Ishikawa (cell line): ENCODE data around the gene TMEM178B.

ENCODE experiments used
- CEBPB ChIP-seq: IDR thresholded peaks from 2 replicates; pipeline ENCODE4 v1.6.1; 2012
- CREB1 ChIP-seq: IDR thresholded peaks from 2 replicates; pipeline ENCODE4 v1.6.1; 2012; ENCODE audit warnings: low read depth
- EGR1 ChIP-seq: IDR thresholded peaks from 2 replicates; pipeline ENCODE4 v1.6.1; 2012
- EP300 ChIP-seq: IDR thresholded peaks from 2 replicates; pipeline ENCODE4 v1.6.1; 2012; ENCODE audit warnings: borderline replicate concordance
- FOXM1 ChIP-seq: IDR thresholded peaks from 2 replicates; pipeline ENCODE4 v1.6.1; 2012; ENCODE audit warnings: low read depth, borderline replicate concordance
- MAX ChIP-seq: IDR thresholded peaks from 2 replicates; pipeline ENCODE4 v1.6.1; 2012
- NFIC ChIP-seq: IDR thresholded peaks from 2 replicates; pipeline ENCODE4 v1.6.1; 2012
- RAD21 ChIP-seq: IDR thresholded peaks from 2 replicates; pipeline ENCODE4 v1.6.1; 2012; ENCODE audit warnings: low read depth
- REST ChIP-seq: IDR thresholded peaks from 2 replicates; pipeline ENCODE4 v1.6.1; 2012; ENCODE audit warnings: low read depth, mild to moderate bottlenecking
- TAF1 ChIP-seq: IDR thresholded peaks from 2 replicates; pipeline ENCODE4 v1.6.1; 2012; ENCODE audit warnings: low read depth, mild to moderate bottlenecking
- TCF12 ChIP-seq: IDR thresholded peaks from 2 replicates; pipeline ENCODE4 v1.6.1; 2012; ENCODE audit warnings: low read depth
- TEAD4 ChIP-seq: IDR thresholded peaks from 2 replicates; pipeline ENCODE4 v1.6.1; 2012
- USF1 ChIP-seq: IDR thresholded peaks from 2 replicates; pipeline ENCODE4 v1.6.1; 2012
- YY1 ChIP-seq: IDR thresholded peaks from 2 replicates; pipeline ENCODE4 v1.6.1; 2012; ENCODE audit warnings: low read depth
- ZBTB7A ChIP-seq: IDR thresholded peaks from 2 replicates; pipeline ENCODE4 v1.6.1; 2012; ENCODE audit warnings: low read depth

The TMEM178B gene

GRCh38 chr7:141150465-141150864 lies 76.6 kb downstream of the TMEM178B start:
- TF ChIP-seq MAX: no peak
- no peak for TF ChIP-seq CEBPB
- TF ChIP-seq TCF12: no peak
- TF ChIP-seq TEAD4: no peak
- TF ChIP-seq RAD21: no peak
- no peak for TF ChIP-seq YY1
- no peak for TF ChIP-seq REST
- TF ChIP-seq EGR1: no peak
- TF ChIP-seq FOXM1: no peak
- no peak for TF ChIP-seq CREB1
- no peak for TF ChIP-seq TAF1
- no peak for TF ChIP-seq USF1
- no peak for TF ChIP-seq NFIC
- TF ChIP-seq ZBTB7A: no peak
- TF ChIP-seq EP300: no peak

- no peak for TF ChIP-seq TEAD4
- TF ChIP-seq TAF1: no peak
- no peak for TF ChIP-seq EP300
- TF ChIP-seq EGR1: no peak
- TF ChIP-seq CEBPB: no peak
- TF ChIP-seq ZBTB7A: no peak
- no peak for TF ChIP-seq USF1
- TF ChIP-seq TCF12: no peak
- no peak for TF ChIP-seq FOXM1
- no peak for TF ChIP-seq YY1
- no peak for TF ChIP-seq NFIC
Observed at GRCh38 chr7:141151746-141152145, 77.9 kb downstream of the TMEM178B start.

- no peak for TF ChIP-seq CREB1
- no peak for TF ChIP-seq YY1
- no peak for TF ChIP-seq NFIC
- no peak for TF ChIP-seq RAD21
- TF ChIP-seq TCF12: no peak
- no peak for TF ChIP-seq USF1
- TF ChIP-seq EGR1: no peak
- TF ChIP-seq CEBPB: no peak
- TF ChIP-seq REST: no peak
- TF ChIP-seq TEAD4: no peak
- TF ChIP-seq EP300: no peak
- TF ChIP-seq TAF1: no peak
- TF ChIP-seq MAX: no peak
- no peak for TF ChIP-seq FOXM1
- no peak for TF ChIP-seq ZBTB7A
Observed at GRCh38 chr7:141153231-141153630, 79.4 kb downstream of the TMEM178B start.

- TF ChIP-seq YY1: no peak
- no peak for TF ChIP-seq TCF12
- TF ChIP-seq RAD21: no peak
- TF ChIP-seq CEBPB: no peak
- TF ChIP-seq EP300: no peak
- no peak for TF ChIP-seq ZBTB7A
- no peak for TF ChIP-seq REST
- no peak for TF ChIP-seq FOXM1
- TF ChIP-seq TEAD4: no peak
- TF ChIP-seq TAF1: no peak
- TF ChIP-seq CREB1: no peak
- TF ChIP-seq USF1: no peak
- no peak for TF ChIP-seq NFIC
- no peak for TF ChIP-seq MAX
- TF ChIP-seq EGR1: no peak
Observed at GRCh38 chr7:141154131-141154732, 80.4 kb downstream of the TMEM178B start.
